Activated CD4-positive, alpha-beta memory T cell treated with anti-CD3 and anti-CD28 coated beads for 36 hours (primary cell): Measurements from ENCODE around the gene PRPF40B. TPM values are rescaled to one million over a fixed set of nuclear protein-coding genes. Genes with fewer than 3 reads are reported as not detected.

Source experiments
- CTCF ChIA-PET: fragments of 350-600 bp; sonication (Branson Sonifier 250); formaldehyde crosslinking; loops from one replicate; lab custom pipeline; 2021; ENCODE audit warnings: antibody characterized with exemption, inconsistent platforms; lab: Charles Lee
- POLR2A ChIA-PET: fragments of 350-600 bp; sonication (Branson Sonifier 250); formaldehyde crosslinking; loops from one replicate; lab custom pipeline; 2021; ENCODE audit warnings: antibody characterized with exemption; lab: Charles Lee
- DNase-seq: peaks from one replicate; pipeline ENCODE4 v3.0.0-alpha.2; 2020
- H3K27ac Mint-ChIP-seq: one replicate; pipeline ENCODE4 v1.8.0; 2021; ENCODE audit warnings: mixed read lengths
- H3K27me3 Mint-ChIP-seq: one replicate; pipeline ENCODE4 v1.8.0; 2021; ENCODE audit warnings: mixed read lengths
- H3K36me3 Mint-ChIP-seq: one replicate; pipeline ENCODE4 v1.8.0; 2021; ENCODE audit warnings: mixed read lengths
- H3K4me1 Mint-ChIP-seq: one replicate; pipeline ENCODE4 v1.8.0; 2021; ENCODE audit warnings: low read depth, mixed read lengths
- H3K4me3 Mint-ChIP-seq: one replicate; pipeline ENCODE4 v1.8.0; 2021; ENCODE audit warnings: mild to moderate bottlenecking, mixed read lengths
- H3K9me3 Mint-ChIP-seq: one replicate; pipeline ENCODE4 v1.8.0; 2021; ENCODE audit warnings: mixed read lengths
- intact Hi-C: fragments of 100-400 bp; cut with micrococcal nuclease; formaldehyde crosslinking; loops from one replicate; pipeline ENCODE4 v1.15.1; 2023
- total RNA-seq, 2 experiments: library from RNA; stranded (reverse); gene quantifications; one replicate each; pipeline ENCODE4 v1.2.3, GENCODE V29; 2021

The PRPF40B gene
- total RNA-seq, 2 experiments from 2014 or later, result 6.2 to 8.9 TPM

- Mint-ChIP-seq H3K27me3 (peaks cover 3% of the 10 kb centered on the region), H3K9me3 (peaks cover 4% of the 10 kb centered on the region)
Observed at GRCh38 chr12:49612210-49612609, 11.2 kb upstream of the PRPF40B start.

DNA sequence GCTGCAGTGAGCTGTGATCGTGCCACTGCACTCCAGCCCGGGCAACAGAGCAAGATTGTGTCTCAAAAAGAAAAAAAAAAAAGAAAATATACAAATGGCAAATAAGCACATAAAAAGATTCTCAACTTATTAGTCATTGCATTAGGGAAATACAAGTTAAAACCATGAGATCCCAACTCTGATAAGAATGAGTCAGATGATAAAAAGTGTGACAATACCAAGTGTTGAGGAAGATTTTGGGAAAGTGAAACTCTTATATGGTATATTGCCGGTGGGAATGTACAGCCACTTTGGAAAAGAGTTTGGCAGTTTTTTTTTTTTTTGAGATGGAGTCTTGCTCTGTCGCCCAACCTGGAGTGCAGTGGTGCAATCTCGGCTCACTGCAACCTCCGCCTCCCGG is 7.6 kb upstream of the PRPF40B start:
- Mint-ChIP-seq H3K9me3 (no peaks in the 10 kb centered on the region), H3K4me3 (no peak overlapping the region), H3K27ac (no peak overlapping the region), H3K4me1 (no peaks in the 10 kb centered on the region), H3K27me3 (peaks cover 6% of the 10 kb centered on the region), H3K36me3 (no peaks in the 10 kb centered on the region)
- intact Hi-C loops, result no loop called here
- DNase-seq, result no peak
- CTCF ChIA-PET, result no interaction called here
- POLR2A ChIA-PET, result no interaction called here

More at GRCh38 chr12:49612210-49612609, 11.2 kb upstream of the PRPF40B start:
- intact Hi-C loops, result no loop called here
- ChIA-PET POLR2A (interaction anchor here (0.7 kb wide), 1 partner anchor 9 kb away, joined by 3 read pairs; no protein-coding TSS in a partner anchor), CTCF (interaction anchor here (0.7 to 1.2 kb wide), 2 partner anchors 98 to 108 kb away, joined by 3 read pairs; no protein-coding TSS in a partner anchor)
- no peak for DNase-seq
- no peak overlapping the region for H3K27ac Mint-ChIP-seq
- no peaks in the 10 kb centered on the region for H3K4me1 Mint-ChIP-seq
- no peaks in the 10 kb centered on the region for H3K36me3 Mint-ChIP-seq
- H3K4me3 Mint-ChIP-seq, result no peak overlapping the region

DNA sequence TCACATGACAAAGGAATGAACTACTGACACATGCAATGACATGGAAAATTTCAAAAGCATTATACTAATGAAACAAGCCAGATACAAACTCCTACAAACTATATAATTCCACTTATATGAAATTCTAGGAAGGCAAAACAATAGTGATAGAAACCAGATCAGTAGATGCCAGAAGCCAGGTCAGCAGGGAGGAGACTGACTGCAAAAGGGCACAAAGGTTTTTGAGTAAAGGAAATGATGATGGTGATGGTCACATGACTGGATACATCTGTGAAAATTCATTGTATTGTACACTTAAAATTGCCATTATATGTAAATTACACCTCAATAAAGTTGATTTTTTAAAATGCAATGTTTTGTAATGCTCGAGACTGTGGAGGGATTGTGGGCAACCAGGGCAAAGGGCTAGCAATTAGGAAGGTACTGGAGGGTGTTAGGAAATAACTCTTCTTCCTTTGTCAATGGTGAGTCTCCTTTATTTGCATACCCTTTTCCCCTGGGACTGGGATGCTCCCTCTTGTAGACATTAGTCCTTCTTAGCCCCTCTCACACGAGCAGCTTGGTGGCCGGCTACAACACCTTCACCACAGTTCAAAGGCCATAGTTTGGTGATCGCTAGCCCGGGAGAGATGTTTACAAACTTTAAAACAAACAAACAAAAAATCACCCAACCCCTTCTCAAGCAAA is 6.7 kb upstream of the PRPF40B start:
- no peaks in the 10 kb centered on the region for H3K9me3 Mint-ChIP-seq
- peaks cover 5% of the 10 kb centered on the region for H3K4me1 Mint-ChIP-seq
- H3K4me3 Mint-ChIP-seq, result no peak overlapping the region
- POLR2A ChIA-PET, result no interaction called here
- CTCF ChIA-PET, result interaction anchor here (0.6 kb wide), 1 partner anchor 106 kb away, joined by 3 read pairs; no protein-coding TSS in a partner anchor
- H3K36me3 Mint-ChIP-seq, result no peaks in the 10 kb centered on the region
- H3K27ac Mint-ChIP-seq, result no peak overlapping the region
- intact Hi-C loops, result no loop called here
- no peak for DNase-seq
- H3K27me3 Mint-ChIP-seq, result peaks cover 6% of the 10 kb centered on the region

GRCh38 chr12:49618576-49618975 is 4.8 kb upstream of the PRPF40B start:
- peaks cover 13% of the 10 kb centered on the region for H3K4me1 Mint-ChIP-seq
- H3K9me3 Mint-ChIP-seq, result no peaks in the 10 kb centered on the region
- POLR2A ChIA-PET, result no interaction called here
- H3K36me3 Mint-ChIP-seq, result no peaks in the 10 kb centered on the region
- H3K4me3 Mint-ChIP-seq, result no peak overlapping the region
- H3K27ac Mint-ChIP-seq, result no peak overlapping the region
- intact Hi-C loops, result no loop called here
- H3K27me3 Mint-ChIP-seq, result peaks cover 4% of the 10 kb centered on the region
- CTCF ChIA-PET, result interaction anchor here (0.6 to 1.8 kb wide), 2 partner anchors 38 to 119 kb away, joined by 4 to 5 read pairs; no protein-coding TSS in a partner anchor
- DNase-seq, result no peak

DNA sequence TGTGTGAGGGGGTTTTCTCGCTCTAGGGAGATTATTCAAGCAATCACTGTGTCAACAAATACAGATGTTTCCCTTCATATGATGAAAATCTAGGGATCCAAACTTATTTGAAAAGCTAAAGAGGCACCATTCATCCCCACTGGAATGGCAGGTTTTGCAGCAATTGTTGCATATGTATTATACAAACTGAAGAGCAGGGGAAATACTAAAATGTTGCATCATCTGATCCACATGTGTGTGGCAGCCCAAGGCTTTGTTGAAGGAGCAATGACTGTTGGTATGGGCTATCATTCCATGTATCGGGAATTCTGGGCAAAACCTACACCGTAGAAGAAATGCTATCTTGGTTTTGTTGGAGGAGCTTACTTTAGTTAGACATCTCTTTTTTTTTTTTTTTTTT is 4.1 kb upstream of the PRPF40B start:
- no peaks in the 10 kb centered on the region for H3K36me3 Mint-ChIP-seq
- peaks cover 4% of the 10 kb centered on the region for H3K27me3 Mint-ChIP-seq
- DNase-seq, result no peak
- intact Hi-C loops, result no loop called here
- no peaks in the 10 kb centered on the region for H3K9me3 Mint-ChIP-seq
- ChIA-PET POLR2A (interaction anchor here (0.9 kb wide), 1 partner anchor 252 kb away, joined by 4 read pairs; the partner anchor contains the start of gene SPATS2), CTCF (no interaction called here)
- no peak overlapping the region for H3K4me3 Mint-ChIP-seq
- no peak overlapping the region for H3K27ac Mint-ChIP-seq
- peaks cover 18% of the 10 kb centered on the region for H3K4me1 Mint-ChIP-seq

DNA sequence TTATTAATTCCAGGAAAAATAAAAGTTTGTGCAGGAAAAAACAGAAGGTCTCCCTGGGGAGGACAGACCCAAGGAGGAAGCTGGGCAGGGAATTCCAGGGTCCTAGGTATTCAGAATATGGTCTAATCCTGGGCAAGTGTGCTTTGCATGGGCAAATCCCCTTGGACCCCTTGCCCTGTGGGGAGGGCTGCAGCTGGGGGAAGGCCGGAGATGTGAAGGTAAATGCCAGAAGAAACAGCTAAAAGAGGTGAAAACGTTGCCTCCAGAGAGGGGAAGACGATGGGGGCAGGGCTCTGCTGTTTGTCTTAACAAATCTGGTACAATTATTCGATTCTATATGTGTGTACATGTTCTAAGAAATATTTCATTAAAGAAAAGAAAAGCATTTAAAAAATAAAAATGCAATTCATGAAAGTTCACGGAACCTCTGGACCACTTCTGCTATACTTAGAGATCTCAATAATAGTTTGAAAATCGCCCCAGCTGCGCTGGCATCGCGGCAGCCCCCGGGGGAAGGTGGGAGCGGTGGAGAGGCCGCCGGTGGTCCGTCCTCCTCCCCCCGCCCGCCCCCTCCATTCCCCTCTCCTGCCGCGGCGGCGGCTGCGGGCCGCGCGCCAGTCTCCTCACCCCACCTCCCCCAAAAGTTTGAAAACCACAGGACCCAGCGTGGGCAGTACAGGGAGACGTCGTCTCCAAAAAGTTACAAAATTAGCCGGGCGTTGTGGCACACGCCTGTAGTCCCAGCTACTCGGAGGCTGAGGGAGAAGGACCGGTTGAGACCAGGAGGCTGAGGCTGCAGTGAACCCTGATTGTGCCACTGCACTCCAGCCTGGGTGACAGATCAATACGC is 1.5 kb upstream of the PRPF40B start:
- H3K4me1 Mint-ChIP-seq, result peaks cover 20% of the 10 kb centered on the region
- peak overlapping the region; percentile 73 for H3K27ac Mint-ChIP-seq
- intact Hi-C loops, result loop anchor here (1.0 to 5.0 kb wide), 6 partner anchors 40 to 357 kb away; partner anchors contain the start of genes MCRS1, SPATS2 and TUBA1C
- ChIA-PET POLR2A (interaction anchor here (0.8 to 2.2 kb wide), 3 partner anchors 27 to 120 kb away, joined by 3 to 11 read pairs (median 11); partner anchors contain the start of gene TMBIM6), CTCF (interaction anchor here (0.5 to 5.5 kb wide), 10 partner anchors 15 to 263 kb away, joined by 3 to 40 read pairs (median 4); partner anchors contain the start of genes FMNL3, MCRS1 and TMBIM6)
- H3K4me3 Mint-ChIP-seq, result peak overlapping the region; percentile 78
- peaks cover 4% of the 10 kb centered on the region for H3K27me3 Mint-ChIP-seq
- no peaks in the 10 kb centered on the region for H3K9me3 Mint-ChIP-seq
- no peaks in the 10 kb centered on the region for H3K36me3 Mint-ChIP-seq
- no peak for DNase-seq

GRCh38 chr12:49622501-49623141 is 740 bp upstream of the PRPF40B start:
- H3K4me3 Mint-ChIP-seq, result peak overlapping the region; percentile 78
- H3K27ac Mint-ChIP-seq, result peak overlapping the region; percentile 73
- no peaks in the 10 kb centered on the region for H3K36me3 Mint-ChIP-seq
- H3K9me3 Mint-ChIP-seq, result no peaks in the 10 kb centered on the region
- peaks cover 20% of the 10 kb centered on the region for H3K4me1 Mint-ChIP-seq
- CTCF ChIA-PET, result interaction anchor here (0.6 to 5.5 kb wide), 18 partner anchors 14 to 264 kb away, joined by 3 to 40 read pairs (median 5); partner anchors contain the start of genes FAM186B, FMNL3, MCRS1 and TMBIM6
- peaks cover 3% of the 10 kb centered on the region for H3K27me3 Mint-ChIP-seq
- POLR2A ChIA-PET, result interaction anchor here (0.6 to 2.2 kb wide), 6 partner anchors 43 to 355 kb away, joined by 3 to 11 read pairs (median 6); partner anchors contain the start of genes SPATS2 and TMBIM6
- intact Hi-C loops, result loop anchor here (1.0 to 5.0 kb wide), 6 partner anchors 40 to 358 kb away; partner anchors contain the start of genes MCRS1, SPATS2 and TUBA1C
- peak; percentile 74 for DNase-seq

- POLR2A ChIA-PET, result no interaction called here
- CTCF ChIA-PET, result interaction anchor here (0.7 to 5.5 kb wide), 8 partner anchors 11 to 266 kb away, joined by 3 to 40 read pairs (median 4); partner anchors contain the start of gene TMBIM6
- intact Hi-C loops, result loop anchor here (5.0 kb wide), 2 partner anchors 43 to 258 kb away; partner anchors contain the start of gene SPATS2
- Mint-ChIP-seq H3K4me1 (peaks cover 20% of the 10 kb centered on the region), H3K27ac (no peak overlapping the region), H3K27me3 (no peaks in the 10 kb centered on the region), H3K9me3 (no peaks in the 10 kb centered on the region), H3K4me3 (no peak overlapping the region), H3K36me3 (no peaks in the 10 kb centered on the region)
- no peak for DNase-seq
Observed at GRCh38 chr12:49624921-49625577, 1.7 kb downstream of the PRPF40B start.

DNA sequence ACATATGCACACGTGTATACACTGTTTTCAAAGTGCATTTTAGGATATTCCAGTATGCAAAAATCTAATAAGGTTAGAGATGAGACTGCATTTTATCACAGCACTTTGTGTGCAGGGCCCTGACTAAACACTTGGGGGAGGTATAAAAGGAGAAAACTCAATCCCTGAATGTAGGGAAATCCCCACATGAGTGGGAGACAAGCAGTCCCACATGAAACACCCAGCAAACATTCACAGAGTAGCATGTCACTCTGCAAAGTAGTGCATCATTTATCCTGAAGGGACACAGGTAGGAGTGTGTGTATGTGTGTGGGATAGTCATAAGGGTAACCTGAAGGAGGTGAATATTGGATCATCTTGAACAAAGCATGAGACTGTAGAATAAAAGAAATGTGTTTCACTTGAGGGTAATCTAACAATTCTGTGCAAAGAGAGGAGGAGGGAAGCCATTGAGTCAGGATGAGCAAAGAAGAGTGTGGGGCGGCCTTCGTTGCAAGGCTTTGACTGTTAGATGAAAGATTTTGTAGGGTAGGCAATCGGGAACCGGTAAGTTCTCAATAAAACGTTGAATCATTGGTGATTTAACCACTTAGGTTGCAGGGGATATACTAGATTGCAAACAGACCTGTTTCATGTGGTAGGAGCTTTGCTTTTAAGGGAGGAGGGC is 2.9 kb downstream of the PRPF40B start:
- CTCF ChIA-PET, result interaction anchor here (0.8 to 5.5 kb wide), 3 partner anchors 10 to 136 kb away, joined by 4 to 40 read pairs (median 9); partner anchors contain the start of gene TMBIM6
- Mint-ChIP-seq H3K9me3 (no peaks in the 10 kb centered on the region), H3K4me1 (peaks cover 17% of the 10 kb centered on the region), H3K27me3 (no peaks in the 10 kb centered on the region), H3K27ac (no peak overlapping the region), H3K4me3 (no peak overlapping the region), H3K36me3 (no peaks in the 10 kb centered on the region)
- DNase-seq, result peak; percentile 41
- intact Hi-C loops, result no loop called here
- POLR2A ChIA-PET, result no interaction called here

- Mint-ChIP-seq H3K4me1 (peaks cover 13% of the 10 kb centered on the region), H3K9me3 (no peaks in the 10 kb centered on the region), H3K4me3 (no peak overlapping the region), H3K27ac (no peak overlapping the region), H3K36me3 (no peaks in the 10 kb centered on the region), H3K27me3 (no peaks in the 10 kb centered on the region)
- POLR2A ChIA-PET, result no interaction called here
- CTCF ChIA-PET, result interaction anchor here (1.3 to 5.5 kb wide), 2 partner anchors 9 to 10 kb away, joined by 4 to 40 read pairs; no protein-coding TSS in a partner anchor
- no peak for DNase-seq
- intact Hi-C loops, result no loop called here
Observed at GRCh38 chr12:49626836-49627235, 3.5 kb downstream of the PRPF40B start.
